ENCODE data around the gene CYP26C1.

The CYP26C1 gene

GRCh38 chr10:93064874-93065660 is 4.5 kb downstream of the CYP26C1 start:
- DNase-seq: no peak

- no peak for DNase-seq
Measured at GRCh38 chr10:93065675-93066543, 5.3 kb downstream of the CYP26C1 start.

- DNase-seq: no peak
Measured at GRCh38 chr10:93066544-93066913, 5.9 kb downstream of the CYP26C1 start.

GRCh38 chr10:93067443-93068365 is 7.1 kb downstream of the CYP26C1 start:
- DNase-seq: no peak

GRCh38 chr10:93068411-93069244 is 8.0 kb downstream of the CYP26C1 start:
- DNase-seq: peak in 1 of 2 experiments; percentile 21

GRCh38 chr10:93069245-93069561 is 8.6 kb downstream of the CYP26C1 start:
- DNase-seq: no peak

- no peak for DNase-seq
Measured at GRCh38 chr10:93070378-93071176, 10.0 kb downstream of the CYP26C1 start.

- no peak for DNase-seq
Measured at GRCh38 chr10:93071177-93071472, 10.5 kb downstream of the CYP26C1 start.

- DNase-seq: no peak
Measured at GRCh38 chr10:93071674-93072224, 11.2 kb downstream of the CYP26C1 start.

GRCh38 chr10:93072225-93072712 is 11.7 kb downstream of the CYP26C1 start:
- peak in 1 of 2 experiments; percentile 11 for DNase-seq

GRCh38 chr10:93072713-93073538 is 12.3 kb downstream of the CYP26C1 start:
- no peak for DNase-seq

- DNase-seq: peak in 1 of 2 experiments; percentile 36
Measured at GRCh38 chr10:93073539-93074146, 13.0 kb downstream of the CYP26C1 start, which contains the start of gene CYP26A1. CYP26A1 (plus strand) TSS chr10:93073893; CDS start chr10:93073935, 42 bp downstream.

- peak in 1 of 2 experiments; percentile 50 for DNase-seq
Measured at GRCh38 chr10:93074147-93074596, 13.6 kb downstream of the CYP26C1 start.

- peak in 1 of 2 experiments; percentile 3 for DNase-seq
Measured at GRCh38 chr10:93074597-93075368, 14.2 kb downstream of the CYP26C1 start.

- DNase-seq: no peak
Measured at GRCh38 chr10:93075369-93076221, 15.0 kb downstream of the CYP26C1 start.

- no peak for DNase-seq
Measured at GRCh38 chr10:93076871-93077270, 16.3 kb downstream of the CYP26C1 start.

- no peak for DNase-seq
Measured at GRCh38 chr10:93077860-93078337, 17.3 kb downstream of the CYP26C1 start.
